IgD-negative memory B cell (primary cell): ENCODE results near the gene GPR32. TPM values are rescaled to one million over a fixed set of nuclear protein-coding genes. Genes with fewer than 3 reads are reported as not detected.
"Not testable (repeated sequence)": the region's sequence is repeated elsewhere in the genome, so short reads cannot be mapped to it uniquely, and the experiment has no call there.

Experiments
- H3K27ac Mint-ChIP-seq, 3 donors: one replicate each; pipeline ENCODE4 v1.8.0; 2020 to 2022; ENCODE audit warnings: mild to moderate bottlenecking in 3 of 3, mixed read lengths in 3 of 3, moderate library complexity in 1 of 3
- H3K27me3 Mint-ChIP-seq: one replicate; pipeline ENCODE4 v1.8.0; 2021; ENCODE audit warnings: mixed read lengths
- H3K36me3 Mint-ChIP-seq: one replicate; pipeline ENCODE4 v1.8.0; 2020; ENCODE audit warnings: mild to moderate bottlenecking, mixed read lengths
- H3K4me1 Mint-ChIP-seq, 3 donors: one replicate each; pipeline ENCODE4 v1.8.0; 2020 to 2022; ENCODE audit warnings: mixed read lengths in 3 of 3, mild to moderate bottlenecking in 1 of 3
- H3K4me3 Mint-ChIP-seq, 4 donors: one replicate each; pipeline ENCODE4 v1.8.0; 2020 to 2022; ENCODE audit warnings: mild to moderate bottlenecking in 4 of 4, mixed read lengths in 4 of 4, moderate library complexity in 3 of 4
- H3K9me3 Mint-ChIP-seq, 3 donors: one replicate each; pipeline ENCODE4 v1.8.0; 2020 to 2021; ENCODE audit warnings: mixed read lengths in 3 of 3, mild to moderate bottlenecking in 1 of 3
- polyA plus RNA-seq: library from polyadenylated mRNA; unstranded; fragments of 300-500 nt; fragmentation: Illumina TruSeq; gene quantifications from one replicate; pipeline ENCODE4 v1.2.3, GENCODE V29; 2021

GPR32 gene
- polyA plus RNA-seq, 1 donor from 2014 or later: not detected

DNA sequence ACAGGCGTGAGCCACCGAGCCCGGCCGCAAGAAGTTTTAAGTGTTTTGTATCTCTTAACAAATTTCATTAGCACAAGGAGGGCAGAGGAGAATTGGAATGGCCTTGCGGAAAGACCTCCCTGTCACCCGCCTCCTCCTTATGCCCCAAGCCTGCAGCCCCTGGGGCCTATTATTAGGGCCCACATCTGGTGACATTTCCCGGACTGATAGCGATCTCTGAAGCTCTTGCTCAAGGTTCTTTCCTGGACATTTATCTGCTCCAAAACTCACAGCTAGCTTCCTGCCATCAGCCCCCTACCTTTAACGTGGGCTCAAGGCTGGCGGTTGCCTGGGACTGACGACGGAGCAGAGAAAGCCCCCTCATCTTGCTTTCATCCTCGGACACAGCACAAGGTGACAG is 6.7 kb upstream of the GPR32 start:
- not testable (repeated sequence) for H3K4me3 Mint-ChIP-seq, H3K4me1 Mint-ChIP-seq, H3K9me3 Mint-ChIP-seq, H3K36me3 Mint-ChIP-seq, H3K27ac Mint-ChIP-seq
- H3K27me3 Mint-ChIP-seq: peaks cover 13% of the 10 kb centered on the region

DNA sequence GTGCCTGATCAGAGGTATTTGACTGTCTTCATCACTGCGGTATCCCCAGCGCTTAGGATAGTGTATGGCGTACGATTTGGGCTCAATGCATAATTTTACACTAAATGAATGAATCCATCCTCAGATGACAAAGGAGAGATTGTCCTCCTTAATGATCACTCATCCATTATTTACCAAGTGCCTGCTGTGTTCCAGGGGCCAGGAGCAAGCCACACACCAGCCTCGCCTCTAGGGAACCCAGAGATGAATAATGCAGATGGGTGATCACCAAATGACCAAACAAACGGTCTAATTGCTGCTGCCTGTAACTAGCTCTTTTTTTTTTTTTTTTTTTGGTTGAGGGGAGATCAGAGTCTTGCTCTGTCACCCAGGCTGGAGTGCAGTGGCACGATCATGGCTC is 5.9 kb upstream of the GPR32 start:
- Mint-ChIP-seq H3K9me3 (peaks cover 0 to 3% (median 0%) of the 10 kb centered on the region in 3 donors), H3K36me3 (peaks cover 3% of the 10 kb centered on the region), H3K27ac (no peak overlapping the region), H3K4me3 (no peak overlapping the region), H3K4me1 (peaks cover 0 to 4% (median 0%) of the 10 kb centered on the region in 3 donors), H3K27me3 (peaks cover 13% of the 10 kb centered on the region)

DNA sequence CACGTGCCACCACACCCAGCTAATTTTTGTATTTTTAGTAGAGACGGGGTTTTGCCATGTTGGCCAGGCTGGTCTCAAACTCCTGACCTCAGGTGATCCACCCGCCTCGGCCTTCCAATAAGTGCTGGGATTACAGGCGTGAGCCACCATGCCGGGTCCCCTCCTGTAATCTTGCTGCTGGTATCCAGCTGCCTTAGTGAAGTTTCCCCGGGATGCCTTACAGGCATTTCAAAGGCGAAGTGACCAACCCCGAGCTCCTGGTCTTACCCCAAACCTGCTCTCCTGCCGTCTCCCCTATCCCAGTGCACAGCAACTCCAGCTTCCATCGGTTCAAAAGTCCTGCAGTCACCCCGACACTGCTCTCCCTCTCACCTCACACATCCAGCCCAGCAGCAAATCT is 3.5 kb upstream of the GPR32 start:
- not testable (repeated sequence) for H3K27ac Mint-ChIP-seq, H3K36me3 Mint-ChIP-seq, H3K4me1 Mint-ChIP-seq, H3K9me3 Mint-ChIP-seq, H3K4me3 Mint-ChIP-seq
- peaks cover 16% of the 10 kb centered on the region for H3K27me3 Mint-ChIP-seq

DNA sequence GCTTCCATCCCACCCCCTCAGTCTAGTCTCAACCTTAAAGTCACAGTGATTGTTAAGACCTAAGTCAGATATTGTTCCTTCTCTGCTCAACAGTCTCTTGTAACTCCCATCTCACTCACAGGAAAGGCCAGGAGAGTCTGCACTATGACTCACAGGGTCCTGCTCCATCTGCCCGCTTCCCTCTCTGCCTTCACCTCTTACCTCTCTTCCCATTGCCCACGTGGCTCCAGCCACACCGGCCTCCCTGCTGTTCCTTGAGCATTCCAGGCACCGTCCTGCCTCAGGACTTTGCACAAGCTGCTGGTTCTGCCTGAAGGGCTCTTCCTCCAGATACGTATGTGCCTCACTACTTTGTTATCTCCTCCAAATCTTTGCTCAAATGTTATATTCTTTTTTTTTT is 3.0 kb upstream of the GPR32 start:
- H3K4me1 Mint-ChIP-seq, H3K4me3 Mint-ChIP-seq, H3K9me3 Mint-ChIP-seq, H3K36me3 Mint-ChIP-seq, H3K27ac Mint-ChIP-seq: not testable (repeated sequence)
- H3K27me3 Mint-ChIP-seq: peaks cover 16% of the 10 kb centered on the region

DNA sequence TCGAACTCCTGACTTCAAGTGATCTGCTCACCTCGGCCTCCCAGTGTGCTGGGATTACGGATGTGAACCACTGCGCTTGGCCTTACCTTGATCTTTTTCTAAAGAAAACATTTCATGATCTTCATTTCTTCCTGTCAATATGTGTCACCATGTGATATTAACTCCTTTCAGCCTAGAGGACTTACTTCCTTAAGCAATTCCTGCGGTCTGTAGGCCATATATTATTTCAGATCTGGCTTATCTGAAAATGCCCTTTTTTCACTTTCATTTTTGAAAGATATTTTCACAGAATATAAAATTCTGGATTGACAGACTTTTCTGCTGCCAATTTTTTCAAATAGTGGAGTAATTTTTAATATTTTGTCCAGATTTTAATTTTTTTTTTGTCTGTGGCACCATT is 2.0 kb upstream of the GPR32 start:
- Mint-ChIP-seq H3K27me3 (peaks cover 16% of the 10 kb centered on the region), H3K9me3 (peaks cover 0 to 3% (median 2%) of the 10 kb centered on the region in 3 donors), H3K4me3 (peak overlapping the region in 1 of 4 donors; percentile 60), H3K4me1 (no peaks in the 10 kb centered on the region), H3K36me3 (no peaks in the 10 kb centered on the region), H3K27ac (no peak overlapping the region)

GRCh38 chr19:50770888-50771287 is 624 bp downstream of the GPR32 start:
- Mint-ChIP-seq H3K27ac (no peak overlapping the region), H3K9me3 (peaks cover 0 to 3% (median 2%) of the 10 kb centered on the region in 3 donors), H3K4me3 (no peak overlapping the region), H3K27me3 (peaks cover 20% of the 10 kb centered on the region), H3K4me1 (no peaks in the 10 kb centered on the region), H3K36me3 (no peaks in the 10 kb centered on the region)

- Mint-ChIP-seq H3K4me3 (no peak overlapping the region), H3K9me3 (peaks cover 0 to 3% (median 2%) of the 10 kb centered on the region in 3 donors), H3K4me1 (no peaks in the 10 kb centered on the region), H3K27ac (no peak overlapping the region), H3K27me3 (peaks cover 25% of the 10 kb centered on the region), H3K36me3 (no peaks in the 10 kb centered on the region)
These were observed 2.2 kb downstream of the GPR32 start for GRCh38 chr19:50772476-50772875.

GRCh38 chr19:50772912-50773311 is 2.6 kb downstream of the GPR32 start:
- H3K4me3 Mint-ChIP-seq, H3K27ac Mint-ChIP-seq, H3K36me3 Mint-ChIP-seq, H3K4me1 Mint-ChIP-seq, H3K9me3 Mint-ChIP-seq: not testable (repeated sequence)
- peaks cover 28% of the 10 kb centered on the region for H3K27me3 Mint-ChIP-seq

- H3K27me3 Mint-ChIP-seq: peaks cover 28% of the 10 kb centered on the region
- H3K27ac Mint-ChIP-seq, H3K4me1 Mint-ChIP-seq, H3K9me3 Mint-ChIP-seq, H3K4me3 Mint-ChIP-seq, H3K36me3 Mint-ChIP-seq: not testable (repeated sequence)
These were observed 3.2 kb downstream of the GPR32 start for GRCh38 chr19:50773454-50773853.

DNA sequence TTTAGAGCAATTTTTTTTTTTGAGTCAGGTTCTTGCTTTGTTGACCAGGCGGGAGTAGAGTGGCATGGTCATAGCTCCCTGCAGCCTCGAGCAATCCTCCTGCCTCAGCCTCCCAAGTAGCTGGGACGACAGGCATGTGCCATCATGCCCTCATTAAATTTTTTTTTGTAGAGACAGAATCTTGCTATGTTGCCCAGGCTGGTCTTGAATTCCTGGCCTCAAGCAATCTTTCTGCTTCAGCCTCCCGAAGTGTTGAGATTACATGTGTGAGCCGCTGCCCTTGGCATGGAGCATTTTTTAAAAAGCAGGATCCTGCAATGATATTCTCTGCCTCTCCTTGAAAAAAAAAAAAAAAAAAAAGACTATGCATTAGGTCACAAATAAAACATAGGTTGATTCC is 5.9 kb downstream of the GPR32 start:
- Mint-ChIP-seq H3K4me3 (no peak overlapping the region), H3K9me3 (peaks cover 0 to 3% (median 0%) of the 10 kb centered on the region in 3 donors), H3K27me3 (peaks cover 51% of the 10 kb centered on the region), H3K27ac (no peak overlapping the region), H3K36me3 (no peaks in the 10 kb centered on the region), H3K4me1 (no peaks in the 10 kb centered on the region)

GRCh38 chr19:50777261-50777660 is 7.0 kb downstream of the GPR32 start:
- peaks cover 56% of the 10 kb centered on the region for H3K27me3 Mint-ChIP-seq
- H3K27ac Mint-ChIP-seq: no peak overlapping the region
- no peaks in the 10 kb centered on the region for H3K4me1 Mint-ChIP-seq
- no peaks in the 10 kb centered on the region for H3K36me3 Mint-ChIP-seq
- peak overlapping the region in 1 of 4 donors; percentile 34 for H3K4me3 Mint-ChIP-seq
- H3K9me3 Mint-ChIP-seq: peaks cover 0 to 3% (median 0%) of the 10 kb centered on the region in 3 donors

DNA sequence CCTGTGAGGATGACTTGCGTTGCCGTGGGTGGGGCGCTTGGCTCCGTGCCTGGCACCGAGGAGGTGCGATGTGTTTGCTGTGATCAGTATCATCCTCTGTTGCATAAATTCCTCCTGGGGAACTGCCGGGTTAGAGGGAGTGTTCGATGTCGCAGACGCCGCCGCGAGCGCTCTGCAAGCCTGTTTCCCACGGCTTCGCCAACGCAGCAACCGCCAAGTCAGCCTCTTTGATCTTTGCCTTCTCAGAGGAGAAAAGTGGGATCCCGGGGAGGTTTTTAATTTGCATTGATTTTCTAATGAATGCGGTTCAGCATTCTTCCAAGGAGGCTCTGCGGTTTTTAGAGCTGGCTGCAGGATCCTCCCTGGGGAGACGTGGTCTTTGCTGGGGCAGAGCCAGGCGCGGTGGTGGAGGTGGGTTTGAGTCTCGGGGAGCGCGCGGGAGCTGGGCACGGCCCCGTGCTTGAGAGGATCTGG is 7.6 kb downstream of the GPR32 start:
- peaks cover 0 to 3% (median 0%) of the 10 kb centered on the region in 3 donors for H3K9me3 Mint-ChIP-seq
- no peaks in the 10 kb centered on the region for H3K36me3 Mint-ChIP-seq
- H3K4me3 Mint-ChIP-seq: no peak overlapping the region
- no peaks in the 10 kb centered on the region for H3K4me1 Mint-ChIP-seq
- peaks cover 56% of the 10 kb centered on the region for H3K27me3 Mint-ChIP-seq
- no peak overlapping the region for H3K27ac Mint-ChIP-seq

DNA sequence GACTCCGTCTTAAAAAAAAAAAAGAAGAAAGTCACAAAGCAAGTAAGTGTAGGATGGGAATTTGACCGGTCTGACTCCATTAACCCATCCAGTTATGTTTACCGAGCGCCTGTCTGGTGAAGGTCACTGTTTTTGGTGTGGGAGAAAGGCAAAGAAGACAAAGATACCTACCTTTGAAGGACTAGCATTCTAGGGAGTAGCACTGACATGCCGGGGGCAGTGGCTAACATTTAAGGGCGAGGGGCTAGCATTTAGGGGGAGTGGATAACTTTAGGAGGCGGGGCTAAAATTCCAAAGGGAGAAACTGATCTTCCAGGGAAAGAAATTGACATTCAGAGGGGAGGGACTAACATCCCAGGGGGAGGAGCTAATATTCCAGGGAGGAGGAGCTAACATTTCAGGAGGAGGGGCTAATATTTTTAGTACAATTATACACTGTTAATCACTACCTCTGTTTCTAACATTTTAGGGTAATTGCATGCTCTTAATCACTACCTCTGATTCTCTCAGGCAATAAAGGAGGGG is 8.7 kb downstream of the GPR32 start:
- Mint-ChIP-seq H3K9me3 (peaks cover 0 to 3% (median 0%) of the 10 kb centered on the region in 3 donors), H3K4me1 (peaks cover 0 to 6% (median 5%) of the 10 kb centered on the region in 3 donors), H3K4me3 (peak overlapping the region in 2 of 4 donors; percentile 30 to 35), H3K36me3 (no peaks in the 10 kb centered on the region), H3K27me3 (peaks cover 58% of the 10 kb centered on the region), H3K27ac (peak overlapping the region in 1 of 3 donors; percentile 87)

DNA sequence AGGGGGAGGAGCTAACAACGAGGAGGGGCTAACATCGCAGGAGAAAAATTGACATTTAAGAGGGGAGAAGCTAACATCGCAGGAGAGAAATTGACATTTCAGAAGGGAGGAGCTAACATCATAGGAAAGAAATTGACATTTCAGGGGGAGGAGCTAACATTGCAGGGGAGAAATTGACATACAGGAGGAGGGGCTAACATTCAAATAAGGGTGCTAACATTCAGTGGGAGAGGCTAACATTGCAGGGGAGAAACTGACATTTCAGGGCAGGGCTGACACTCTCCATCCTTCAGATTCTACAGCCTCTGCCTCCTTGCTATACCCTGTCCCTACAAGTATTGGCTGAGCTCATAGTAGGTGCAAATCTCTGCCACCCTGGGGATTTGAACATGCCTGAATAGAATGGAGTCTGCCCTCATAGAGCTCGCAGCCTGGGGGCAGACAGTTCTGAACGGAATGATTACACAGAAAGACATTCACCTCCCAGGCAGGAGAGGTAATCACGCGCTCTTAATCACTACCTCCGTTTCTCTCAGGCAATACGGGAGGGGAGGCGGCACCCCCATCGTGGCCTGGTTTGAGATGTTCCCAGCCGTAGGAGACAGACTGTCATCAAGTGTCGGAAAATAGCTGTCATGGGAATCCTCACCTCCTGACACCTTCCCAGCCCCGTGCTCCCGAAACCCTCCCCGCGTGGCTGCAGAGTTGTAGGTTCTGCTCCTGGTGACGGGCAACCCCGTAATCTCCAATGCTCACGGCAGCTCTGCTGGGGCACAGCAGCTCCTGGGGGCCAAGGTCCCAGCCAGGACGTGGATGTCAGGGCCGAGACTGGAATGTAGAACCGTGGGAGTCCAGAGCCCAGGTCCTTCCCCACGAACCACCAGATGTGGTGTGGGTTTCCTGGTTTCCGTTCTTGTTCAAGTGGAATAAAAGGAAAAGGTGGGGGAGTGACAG is 9.5 kb downstream of the GPR32 start:
- Mint-ChIP-seq H3K27me3 (peaks cover 53% of the 10 kb centered on the region), H3K27ac (no peak overlapping the region), H3K4me3 (peak overlapping the region in 1 of 4 donors; percentile 35), H3K9me3 (peaks cover 0 to 3% (median 0%) of the 10 kb centered on the region in 3 donors), H3K36me3 (no peaks in the 10 kb centered on the region), H3K4me1 (peaks cover 0 to 6% (median 5%) of the 10 kb centered on the region in 3 donors)

DNA sequence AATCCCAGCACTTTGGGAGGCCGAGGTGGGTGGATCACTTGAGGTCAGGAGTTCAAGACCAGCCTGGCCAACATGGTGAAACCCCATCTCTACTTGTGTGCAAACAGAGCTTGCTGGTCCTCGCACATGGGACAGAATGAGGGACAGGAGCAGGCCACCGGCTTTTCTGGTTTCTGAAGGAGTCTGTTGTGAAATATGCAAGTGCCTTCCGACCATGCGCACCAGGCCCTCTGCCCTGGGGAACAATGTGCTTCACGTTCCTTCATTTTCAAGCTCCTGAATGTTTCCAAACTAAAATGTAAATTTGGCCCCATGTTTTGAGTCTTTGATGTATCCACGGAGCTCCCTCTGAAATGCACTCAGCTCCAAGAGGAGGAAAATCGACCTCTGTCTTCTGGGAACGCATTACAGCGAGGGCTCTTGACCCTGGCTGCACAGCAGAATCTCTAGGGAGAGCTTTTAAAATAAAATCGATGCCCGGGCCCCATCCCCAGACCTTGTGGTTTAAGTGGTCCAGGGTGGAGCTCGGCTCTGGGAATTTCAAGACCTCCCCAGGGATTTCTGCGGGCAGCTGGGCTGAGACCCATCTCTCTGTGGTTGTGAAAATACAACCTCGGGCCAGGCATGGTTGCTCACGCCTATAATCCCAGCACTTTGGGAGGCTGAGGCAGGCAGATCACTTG is 10.6 kb downstream of the GPR32 start:
- Mint-ChIP-seq H3K27ac (no peak overlapping the region), H3K4me3 (no peak overlapping the region), H3K36me3 (no peaks in the 10 kb centered on the region), H3K9me3 (peaks cover 0 to 2% (median 0%) of the 10 kb centered on the region in 3 donors), H3K27me3 (peaks cover 50% of the 10 kb centered on the region), H3K4me1 (peaks cover 0 to 6% (median 5%) of the 10 kb centered on the region in 3 donors)
